SK-N-SH (cell line): ENCODE data around the gene TULP1. TPM values are rescaled to one million over a fixed set of nuclear protein-coding genes. Genes with fewer than 3 reads are reported as not detected.

Experiments
- CTCF ChIA-PET: fragments of 300-600, 350-600 bp; formaldehyde crosslinking; extraction: SDS; loops from one replicate; lab custom pipeline; 2021; lab: Yijun Ruan, JAX
- POLR2A ChIA-PET: fragments of 350-600 bp; sonication (Branson Sonifier 250); formaldehyde crosslinking; extraction: SDS; loops from one replicate; lab custom pipeline; 2020; ENCODE audit warnings: antibody characterized with exemption, inconsistent platforms; lab: Yijun Ruan, JAX
- DNase-seq: peaks from one replicate; pipeline ENCODE4 v3.0.0; 2012
- H2AFZ ChIP-seq: fragments of 200-600 bp; sonication (generic); 2 replicates; pipeline ENCODE4 v1.8.1; 2016; ENCODE audit warnings: antibody characterized with exemption, mild to moderate bottlenecking, low read depth
- H3F3A ChIP-seq: fragments of 200-600 bp; sonication (generic); replicated peaks from 2 replicates; pipeline ENCODE3; 2016; ENCODE audit warnings: antibody characterized with exemption, mild to moderate bottlenecking; ENCODE audit not compliant: insufficient read depth
- H3K27ac ChIP-seq, 2 experiments: fragments of 200-500 bp in 1 of 2; fragments of 200-600 bp in 1 of 2; sonication (Bioruptor generic) in 1 of 2; sonication (generic), shearing (Covaris generic) in 1 of 2; 2 replicates each; pipeline versions ENCODE4 v1.5.1 to v1.6.1; 2014 to 2016; ENCODE audit warnings: low read depth in 2 of 2, inconsistent platforms in 1 of 2, low read length in 1 of 2, mild to moderate bottlenecking in 1 of 2, mixed read lengths in 1 of 2
- H3K27me3 ChIP-seq: fragments of 200-600 bp; sonication (generic), shearing (Covaris generic); 2 replicates; pipeline ENCODE4 v1.6.1; 2016; ENCODE audit warnings: mixed run types; ENCODE audit not compliant: insufficient read depth
- H3K36me3 ChIP-seq, 2 experiments: fragments of 200-500 bp in 1 of 2; fragments of 200-600 bp in 1 of 2; sonication (Bioruptor generic) in 1 of 2; sonication (generic) in 1 of 2; replicated peaks in 1 of 2; 2 replicates each; pipeline versions ENCODE3 to v1.5.1; 2014 to 2016; ENCODE audit warnings: low read length in 1 of 2, mild to moderate bottlenecking in 1 of 2; ENCODE audit not compliant: insufficient read depth in 2 of 2, control insufficient read depth in 1 of 2
- H3K4me1 ChIP-seq, 2 experiments: fragments of 200-500 bp in 1 of 2; fragments of 200-600 bp in 1 of 2; sonication (Bioruptor generic) in 1 of 2; sonication (generic), shearing (Covaris generic) in 1 of 2; 2 replicates each; pipeline versions ENCODE4 v1.5.1 to v1.6.1; 2014 to 2016; ENCODE audit warnings: low read depth in 1 of 2, low read length in 1 of 2, mixed run types in 1 of 2; ENCODE audit not compliant: insufficient read depth in 2 of 2, control insufficient read depth in 1 of 2
- H3K4me2 ChIP-seq: fragments of 200-600 bp; sonication (generic), shearing (Covaris generic); 2 replicates; pipeline ENCODE4 v1.6.1; 2017; ENCODE audit warnings: mixed run types
- H3K4me3 ChIP-seq, 2 experiments: fragments of 200-500 bp in 1 of 2; fragments of 200-600 bp in 1 of 2; sonication (Bioruptor generic) in 1 of 2; sonication (generic), shearing (Covaris generic) in 1 of 2; 2 replicates each; pipeline versions ENCODE4 v1.5.1 to v1.8.1; 2014 to 2016; ENCODE audit warnings: low read depth in 2 of 2, inconsistent platforms in 1 of 2, low read length in 1 of 2, mild to moderate bottlenecking in 1 of 2, mixed read lengths in 1 of 2, moderate library complexity in 1 of 2
- H3K79me2 ChIP-seq: fragments of 200-600 bp; sonication (generic); 2 replicates; pipeline ENCODE4 v1.8.1; 2017; ENCODE audit warnings: mild to moderate bottlenecking; ENCODE audit not compliant: insufficient read depth
- H3K9ac ChIP-seq: fragments of 200-600 bp; sonication (generic); 2 replicates; pipeline ENCODE4 v1.6.1; 2017; ENCODE audit warnings: mixed run types
- H3K9me2 ChIP-seq: fragments of 200-600 bp; sonication (generic); 2 replicates; pipeline ENCODE4 v1.6.1; 2017; ENCODE audit warnings: mixed run types
- H3K9me3 ChIP-seq: fragments of 200-600 bp; sonication (generic); 2 replicates; pipeline ENCODE4 v1.6.1; 2017; ENCODE audit warnings: mixed run types, mild to moderate bottlenecking, moderate library complexity
- H4K20me1 ChIP-seq: fragments of 200-600 bp; sonication (generic); 2 replicates; pipeline ENCODE4 v1.6.1; 2017; ENCODE audit warnings: mild to moderate bottlenecking, mixed run types; ENCODE audit not compliant: insufficient read depth
- ELF1 ChIP-seq: IDR thresholded peaks from 2 replicates; pipeline ENCODE4 v1.4.0; 2012
- EP300 ChIP-seq, 2 experiments: IDR thresholded peaks; 2 replicates each; pipeline versions ENCODE4 v1.4.0 to v1.6.1; 2012; ENCODE audit warnings: borderline replicate concordance in 1 of 2, low read depth in 1 of 2, low read length in 1 of 2
- FOXJ3 ChIP-seq: sonication (generic); formaldehyde crosslinking; IDR thresholded peaks from 2 replicates; pipeline ENCODE4 v1.5.1; 2020; ENCODE audit warnings: mild to moderate bottlenecking, missing genetic modification reagents
- MAX ChIP-seq: IDR thresholded peaks from 2 replicates; pipeline ENCODE4 v1.4.0; 2012; ENCODE audit warnings: low read depth
- MEF2A ChIP-seq: IDR thresholded peaks from 2 replicates; pipeline ENCODE4 v1.4.0; 2012; ENCODE audit warnings: low read depth, borderline replicate concordance
- MXI1 ChIP-seq: IDR thresholded peaks from 2 replicates; pipeline ENCODE4 v1.6.1; 2012; ENCODE audit warnings: mild to moderate bottlenecking, low read depth, low read length, improper control_type of control experiment
- POLR2AphosphoS5 ChIP-seq: IDR thresholded peaks from 2 replicates; pipeline ENCODE4 v1.6.1; 2012; ENCODE audit warnings: low read depth, low read length
- SMC3 ChIP-seq: IDR thresholded peaks from 2 replicates; pipeline ENCODE4 v1.6.1; 2012; ENCODE audit warnings: low read depth, low read length, improper control_type of control experiment
- TEAD4 ChIP-seq: IDR thresholded peaks from 2 replicates; pipeline ENCODE4 v1.4.0; 2012; ENCODE audit warnings: mild to moderate bottlenecking, borderline replicate concordance; ENCODE audit not compliant: insufficient read depth
- USF1 ChIP-seq: IDR thresholded peaks from 2 replicates; pipeline ENCODE4 v1.4.0; 2012; ENCODE audit warnings: low read depth, borderline replicate concordance
- ZBTB33 ChIP-seq: IDR thresholded peaks from 2 replicates; pipeline ENCODE4 v1.4.0; 2012; ENCODE audit warnings: low read depth, borderline replicate concordance
- WGBS: methylation state at CpG from one replicate; pipeline ENCODE4 v1.1.6; 2017; ENCODE audit warnings: low lambda C conversion rate; 5-methylcytosine and 5-hydroxymethylcytosine counted together
- polyA plus RNA-seq, 3 experiments: library from polyadenylated mRNA; depleted of rRNA; stranded (reverse); fragments of >200 nt; gene quantifications; 2 replicates each; pipeline ENCODE4 v1.2.3, GENCODE V29; 2012

Gene TULP1
- polyA plus RNA-seq, 1 of the 3 experiments (the other 2 are of a cell fraction) = not detected

DNA sequence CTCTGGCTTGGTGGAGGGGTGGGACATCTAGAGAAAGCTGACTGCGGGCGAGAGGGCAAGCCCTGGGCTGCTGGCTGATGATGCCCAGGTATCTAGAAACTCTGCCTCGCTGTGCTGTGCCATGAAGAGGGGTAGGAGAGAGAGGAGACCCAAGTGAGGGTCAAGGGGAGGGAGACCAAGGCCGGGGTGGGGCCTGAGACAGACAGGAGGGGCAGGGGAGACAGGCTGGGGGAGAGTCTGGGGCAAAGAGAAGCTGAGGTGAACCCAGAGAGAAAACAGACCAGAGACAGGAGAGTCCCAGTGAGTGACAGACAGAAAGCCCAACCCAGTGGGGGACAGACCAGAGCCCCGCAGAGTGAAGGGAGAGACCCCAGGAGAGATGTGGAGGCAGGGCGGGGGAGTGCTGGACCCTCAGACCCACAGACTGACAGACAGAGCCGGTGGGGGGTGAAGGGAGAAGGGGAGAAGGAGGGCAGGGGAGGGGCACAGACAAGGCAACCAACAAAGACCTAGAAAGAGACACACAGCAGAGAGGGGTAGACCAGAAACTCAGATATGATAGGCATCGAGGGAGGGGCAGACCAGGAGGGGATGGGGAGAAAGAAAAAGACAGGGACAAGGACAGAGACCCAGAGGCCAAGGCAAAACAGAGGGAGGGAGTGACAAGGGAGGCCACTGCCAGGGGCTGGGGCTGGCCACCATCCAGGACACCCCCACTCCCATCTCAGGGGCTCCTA lies 21.7 kb downstream of the TULP1 start (continued):
- no peak for TF ChIP-seq MEF2A
- no peak for TF ChIP-seq USF1
- TF ChIP-seq POLR2AphosphoS5 = no peak
- TF ChIP-seq MAX = no peak
- no peak for TF ChIP-seq ELF1
- no peak for TF ChIP-seq MXI1
- no peak for TF ChIP-seq FOXJ3
- no peak for TF ChIP-seq EP300 (IDR thresholded peaks at IDR 0.05; ENCODE audit: borderline replicate concordance in 1 of 2, low read depth in 1 of 2, low read length in 1 of 2)

GRCh38 chr6:35489995-35490791 lies 22.5 kb downstream of the TULP1 start:
- CTCF ChIA-PET = interaction anchor here (1.0 to 1.6 kb wide), 4 partner anchors 33 to 247 kb away, joined by 3 to 8 read pairs (median 3); partner anchors contain the start of genes ARMC12 and PPARD
- Histone ChIP-seq H3K9me3 (no peaks in the 10 kb centered on the region), H3F3A (peaks cover 2% of the 10 kb centered on the region), H3K9ac (no peak overlapping the region), H2AFZ (no peak overlapping the region), H3K27me3 (no peaks in the 10 kb centered on the region), H3K4me3 (no peak overlapping the region), H3K4me2 (peak overlapping the region; percentile 19; the same call in 1 of the 2 replicates), H3K9me2 (no peaks in the 10 kb centered on the region), H3K79me2 (peaks cover 30% of the 10 kb centered on the region; the same call in 1 of the 2 replicates), H4K20me1 (peaks cover 21% of the 10 kb centered on the region; the same call in 1 of the 2 replicates), H3K4me1 (peaks cover 28 to 49% of the 10 kb centered on the region in 2 experiments; a peak in 2 of 4 replicates), H3K27ac (no peak overlapping the region), H3K36me3 (no peaks in the 10 kb centered on the region)
- POLR2A ChIA-PET = interaction anchor here (0.7 kb wide), 1 partner anchor 16 kb away, joined by 3 read pairs; no protein-coding TSS in a partner anchor
- TF ChIP-seq TEAD4 (no peak), SMC3 (no peak), ZBTB33 (no peak)
- peak; percentile 61 for DNase-seq
- 67% methylated on average over 3 of the region's 28 CpGs for WGBS
